HG03196 (cell line): ENCODE results near the gene ECEL1.
"Not testable (repeated sequence)": the region's sequence is repeated elsewhere in the genome, so short reads cannot be mapped to it uniquely, and the experiment has no call there.

Experiments
- ATAC-seq: cut with Tn5 transposase; IDR thresholded peaks from one replicate; pipeline ENCODE4 v1.9.1; 2021; ENCODE audit not compliant: unreplicated experiment

The ECEL1 gene

GRCh38 chr2:232460171-232460570, 27.5 kb downstream of the ECEL1 start:
- no peak for ATAC-seq

DNA sequence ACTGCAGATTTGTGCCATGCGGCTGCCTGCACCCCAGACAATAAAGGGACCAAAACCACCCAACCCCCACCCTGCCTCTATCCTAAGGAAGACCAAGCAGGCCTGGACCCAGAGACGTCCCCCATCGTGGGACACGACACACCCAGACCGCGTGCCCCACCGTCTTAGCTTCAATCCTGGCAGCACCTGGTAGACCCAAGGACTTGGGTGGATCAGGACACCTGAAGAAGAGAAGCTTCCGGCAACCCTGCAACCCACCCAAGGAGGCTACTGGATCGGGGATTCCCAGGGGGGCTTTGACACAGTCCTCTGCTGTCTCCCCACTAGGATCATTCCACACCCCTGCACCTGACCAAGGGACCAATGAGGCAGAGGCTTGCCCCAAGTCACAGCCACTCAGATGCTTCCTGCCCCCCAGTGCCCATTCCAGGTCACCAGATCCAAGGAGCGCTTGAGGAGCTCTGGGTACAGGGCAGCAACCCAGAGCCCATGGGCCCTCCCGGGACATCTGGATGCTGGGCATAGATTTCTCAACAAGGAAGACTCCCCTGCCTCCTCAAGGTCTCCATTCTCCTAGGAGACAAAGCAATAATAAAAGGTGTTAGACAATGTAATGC, 28.1 kb downstream of the ECEL1 start:
- no peak for ATAC-seq

DNA sequence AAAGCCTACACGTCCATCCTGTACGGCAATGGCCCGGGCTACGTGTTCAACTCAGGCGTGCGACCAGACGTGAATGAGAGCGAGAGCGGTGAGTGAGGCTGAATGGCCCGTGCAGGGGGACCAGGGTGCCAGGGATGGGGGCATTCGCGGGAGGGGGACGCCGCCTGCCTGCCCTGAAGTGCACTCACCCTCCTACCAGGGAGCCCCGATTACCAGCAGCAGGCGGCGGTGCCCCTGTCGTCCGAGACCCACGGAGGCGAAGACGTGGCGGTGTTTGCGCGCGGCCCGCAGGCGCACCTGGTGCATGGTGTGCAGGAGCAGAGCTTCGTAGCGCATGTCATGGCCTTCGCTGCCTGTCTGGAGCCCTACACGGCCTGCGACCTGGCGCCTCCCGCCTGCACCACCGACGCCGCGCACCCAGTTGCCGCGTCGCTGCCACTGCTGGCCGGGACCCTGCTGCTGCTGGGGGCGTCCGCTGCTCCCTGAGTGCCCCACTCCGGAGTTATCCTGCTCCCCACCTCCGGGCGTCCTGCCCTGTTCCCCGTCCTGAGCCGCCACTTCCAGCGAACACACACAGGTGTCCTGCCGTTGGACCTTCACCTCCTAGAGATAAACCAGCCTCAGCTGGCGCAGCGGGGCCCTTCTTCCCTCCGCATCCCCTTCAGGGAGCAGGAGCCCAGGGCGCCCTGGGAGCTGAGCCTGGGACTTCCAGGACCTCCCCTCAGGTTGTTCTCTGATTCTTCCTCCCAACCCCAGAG, 28.8 kb downstream of the ECEL1 start:
- ATAC-seq = no peak

DNA sequence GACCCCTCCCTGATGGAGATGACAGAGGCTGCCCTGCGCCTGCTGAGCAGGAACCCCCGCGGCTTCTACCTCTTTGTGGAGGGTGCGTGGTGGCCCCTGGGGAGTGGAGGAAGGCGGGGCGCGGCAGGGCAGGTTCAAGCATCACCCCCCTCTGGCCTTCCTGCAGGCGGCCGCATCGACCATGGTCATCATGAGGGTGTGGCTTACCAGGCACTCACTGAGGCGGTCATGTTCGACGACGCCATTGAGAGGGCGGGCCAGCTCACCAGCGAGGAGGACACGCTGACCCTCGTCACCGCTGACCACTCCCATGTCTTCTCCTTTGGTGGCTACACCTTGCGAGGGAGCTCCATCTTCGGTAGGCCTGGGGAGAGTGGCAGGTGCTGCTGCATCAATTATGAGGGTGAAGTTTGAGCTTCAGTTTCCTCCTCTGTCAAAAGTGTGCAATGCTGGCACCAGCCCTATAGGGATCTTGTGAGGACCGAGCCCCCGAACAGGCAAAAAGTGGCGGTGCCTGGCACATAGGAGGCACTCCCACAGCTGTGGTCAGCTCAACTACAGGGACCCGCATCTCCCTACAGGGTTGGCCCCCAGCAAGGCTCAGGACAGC, 29.5 kb downstream of the ECEL1 start:
- no peak for ATAC-seq

- ATAC-seq = no peak
These were observed 30.3 kb downstream of the ECEL1 start for GRCh38 chr2:232457121-232458011.

DNA sequence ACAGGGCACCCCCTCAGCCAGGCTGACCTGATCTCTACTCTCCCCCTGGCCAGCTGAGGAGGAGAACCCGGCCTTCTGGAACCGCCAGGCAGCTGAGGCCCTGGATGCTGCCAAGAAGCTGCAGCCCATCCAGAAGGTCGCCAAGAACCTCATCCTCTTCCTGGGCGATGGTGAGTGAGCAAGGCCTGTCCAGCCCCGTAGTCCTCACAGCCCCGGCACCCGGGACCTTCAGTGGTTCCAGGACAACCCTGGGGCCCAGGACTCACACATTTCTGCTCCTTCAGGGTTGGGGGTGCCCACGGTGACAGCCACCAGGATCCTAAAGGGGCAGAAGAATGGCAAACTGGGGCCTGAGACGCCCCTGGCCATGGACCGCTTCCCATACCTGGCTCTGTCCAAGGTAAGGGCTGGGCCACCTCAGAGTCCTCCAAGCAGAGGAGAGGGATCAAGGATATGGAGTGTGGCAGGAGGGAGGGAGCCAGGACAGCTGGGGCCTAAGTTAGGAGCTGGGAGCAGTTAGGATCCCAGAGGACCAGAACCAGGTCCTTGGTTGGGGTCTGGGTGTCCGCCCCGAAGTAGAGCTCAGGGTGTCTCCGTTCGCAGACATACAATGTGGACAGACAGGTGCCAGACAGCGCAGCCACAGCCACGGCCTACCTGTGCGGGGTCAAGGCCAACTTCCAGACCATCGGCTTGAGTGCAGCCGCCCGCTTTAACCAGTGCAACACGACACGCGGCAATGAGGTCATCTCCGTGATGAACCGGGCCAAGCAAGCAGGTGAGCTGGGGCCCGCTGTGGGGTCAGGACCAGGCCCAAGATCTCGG, 31.1 kb downstream of the ECEL1 start:
- no peak for ATAC-seq

DNA sequence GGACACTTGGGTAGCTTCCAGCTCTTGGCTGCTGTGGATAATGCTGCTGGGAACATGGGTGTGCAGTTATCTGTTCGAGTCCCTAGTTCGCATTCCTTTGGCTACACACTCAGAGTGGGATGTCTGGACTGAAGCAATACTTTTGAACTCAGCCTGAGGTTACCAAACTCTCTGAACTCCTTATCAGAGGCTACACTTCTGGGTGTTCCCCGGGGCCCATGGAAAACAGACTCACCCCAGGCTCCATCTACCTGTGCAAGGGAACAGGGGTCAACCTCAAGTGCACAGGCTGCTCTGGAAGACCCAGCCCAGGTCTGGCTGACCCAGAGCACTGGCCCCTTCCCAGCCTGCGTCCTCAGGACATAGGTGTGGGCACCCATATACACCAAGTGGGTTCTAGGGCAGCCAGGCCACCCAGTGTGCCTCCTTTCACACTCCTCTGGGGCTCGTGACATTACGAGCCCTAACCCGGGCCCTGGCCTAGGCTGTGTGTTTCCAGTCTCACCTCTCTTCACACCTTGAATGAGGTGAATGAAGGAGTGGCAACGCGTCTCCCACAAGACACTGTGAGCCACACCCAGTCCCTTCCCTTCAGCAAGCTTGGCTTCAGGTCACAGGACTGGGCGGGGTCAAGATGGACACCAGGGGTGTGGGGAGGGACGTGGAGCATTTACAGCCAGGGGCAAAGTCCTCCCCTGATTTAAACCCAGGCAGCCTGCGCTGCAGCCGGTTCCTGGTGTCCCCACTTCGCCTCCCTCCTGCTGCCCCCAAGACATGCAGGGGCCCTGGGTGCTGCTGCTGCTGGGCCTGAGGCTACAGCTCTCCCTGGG, 32.0 kb downstream of the ECEL1 start, which contains the start of gene ALPI:
ALPI (plus strand) TSS at position 728 of the 830 bp plus-strand sequence; CDS start at position 775, 47 bp downstream.
- ATAC-seq = no peak

DNA sequence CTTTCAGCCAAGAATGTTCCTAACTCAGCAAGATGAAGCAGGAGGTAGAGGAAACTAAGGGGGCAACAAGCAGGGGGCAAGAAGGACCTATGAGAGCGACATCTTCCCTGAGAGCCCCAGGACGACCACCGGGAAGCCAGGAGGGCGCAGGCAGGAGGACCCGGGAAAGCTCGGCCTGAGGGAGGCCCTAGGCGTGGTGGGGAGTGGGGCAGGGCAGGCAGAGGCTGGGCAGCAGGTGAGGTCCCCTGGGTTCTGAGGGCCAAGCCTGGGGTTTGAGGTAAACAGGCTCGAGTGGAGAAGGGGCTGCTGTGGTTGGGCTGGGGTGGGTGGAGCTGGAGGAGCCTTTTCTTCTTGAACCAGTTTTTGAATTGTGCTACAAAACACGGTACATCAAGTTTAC, 33.0 kb downstream of the ECEL1 start:
- no peak for ATAC-seq

DNA sequence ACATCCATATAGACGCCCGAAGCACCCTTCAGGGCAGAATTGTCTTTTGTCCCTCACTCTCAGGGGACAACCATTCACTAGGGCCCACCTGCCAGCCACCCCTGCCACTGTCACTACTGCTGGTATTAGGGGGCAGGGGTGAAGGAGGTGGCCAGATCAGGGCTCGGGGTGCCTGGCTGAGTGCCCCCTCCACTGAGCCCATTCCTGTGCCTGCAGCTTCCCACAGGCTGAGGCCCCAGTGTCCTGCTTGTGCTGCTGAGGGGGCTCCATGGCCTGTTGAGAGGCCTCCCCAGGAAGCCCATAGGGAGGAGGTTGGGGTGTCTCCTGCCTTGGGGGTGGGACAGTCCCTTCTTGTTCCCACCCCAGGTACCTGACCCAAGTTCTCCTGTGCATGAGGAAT, 36.0 kb downstream of the ECEL1 start:
- not testable (repeated sequence) for ATAC-seq

DNA sequence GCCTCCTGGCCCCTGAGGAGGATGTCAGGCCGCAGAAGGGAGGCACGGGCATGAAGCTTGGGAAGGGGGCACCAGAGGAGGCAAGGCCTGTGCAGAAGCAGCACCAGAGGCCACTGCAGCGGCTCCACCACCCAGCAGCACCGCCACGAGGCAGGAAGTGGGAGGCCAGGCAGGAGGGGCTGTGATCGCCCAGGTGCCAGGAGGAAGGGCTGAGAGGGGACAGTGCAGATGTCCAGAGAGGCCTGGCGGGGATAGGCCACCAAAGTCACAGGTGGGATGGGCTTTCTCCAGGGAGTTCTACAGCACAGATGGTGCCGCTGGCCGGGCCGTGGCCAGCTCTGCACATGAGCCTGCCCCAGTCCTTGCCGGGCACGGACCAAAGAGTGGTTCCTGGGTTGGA, 37.7 kb downstream of the ECEL1 start:
- no peak for ATAC-seq

DNA sequence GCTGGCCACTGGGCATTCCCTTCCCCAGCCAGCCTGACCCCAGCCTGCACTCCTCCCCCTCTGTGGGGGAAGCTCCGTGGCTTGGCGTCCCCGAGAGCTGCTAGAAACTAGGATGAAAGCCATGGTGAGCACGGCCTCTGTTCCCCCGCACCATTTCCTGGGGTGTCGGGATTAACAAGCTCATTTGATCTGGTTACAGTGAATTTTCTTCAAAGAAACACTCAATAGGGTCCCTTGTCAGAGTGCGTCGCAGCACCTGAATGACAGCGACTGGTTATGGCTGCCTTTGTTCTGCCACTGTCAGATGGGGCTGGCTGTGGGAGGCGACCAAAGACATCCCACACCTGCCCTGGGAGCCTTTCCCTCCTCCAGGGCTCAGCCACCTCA, 39.3 kb downstream of the ECEL1 start:
- ATAC-seq = no peak

DNA sequence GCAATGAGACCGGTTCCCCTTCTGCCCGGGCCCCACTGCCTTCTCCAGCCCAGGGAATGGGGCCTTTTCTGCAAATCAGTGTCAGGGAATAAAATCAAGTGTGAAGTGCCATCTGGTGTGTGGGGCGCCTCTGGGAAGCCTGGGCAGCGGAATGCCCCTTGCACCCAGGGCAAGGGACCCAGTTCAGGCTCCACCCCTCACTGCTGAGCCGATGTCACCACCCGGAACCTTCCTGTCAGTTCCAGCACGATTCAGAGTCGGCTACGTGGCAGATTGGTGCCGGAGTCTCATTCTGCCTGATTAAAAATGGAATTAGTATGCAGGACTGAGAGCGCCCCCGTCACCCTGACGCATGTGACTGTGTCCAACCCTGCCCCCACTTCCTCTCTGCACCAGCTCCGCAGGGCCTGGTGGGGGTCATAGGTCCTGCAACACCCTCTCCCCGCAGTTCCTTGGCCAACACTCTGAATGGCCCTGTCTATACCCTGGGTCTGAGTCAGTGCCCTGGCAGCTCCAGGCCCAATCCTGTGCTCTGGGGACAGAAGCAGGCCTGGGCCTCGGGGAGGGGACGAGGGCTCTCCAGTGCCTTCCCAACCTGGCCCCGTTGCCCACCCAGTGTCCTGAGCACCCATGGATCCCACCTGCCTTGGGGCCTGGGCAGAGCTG, 39.9 kb downstream of the ECEL1 start:
- ATAC-seq = no peak

DNA sequence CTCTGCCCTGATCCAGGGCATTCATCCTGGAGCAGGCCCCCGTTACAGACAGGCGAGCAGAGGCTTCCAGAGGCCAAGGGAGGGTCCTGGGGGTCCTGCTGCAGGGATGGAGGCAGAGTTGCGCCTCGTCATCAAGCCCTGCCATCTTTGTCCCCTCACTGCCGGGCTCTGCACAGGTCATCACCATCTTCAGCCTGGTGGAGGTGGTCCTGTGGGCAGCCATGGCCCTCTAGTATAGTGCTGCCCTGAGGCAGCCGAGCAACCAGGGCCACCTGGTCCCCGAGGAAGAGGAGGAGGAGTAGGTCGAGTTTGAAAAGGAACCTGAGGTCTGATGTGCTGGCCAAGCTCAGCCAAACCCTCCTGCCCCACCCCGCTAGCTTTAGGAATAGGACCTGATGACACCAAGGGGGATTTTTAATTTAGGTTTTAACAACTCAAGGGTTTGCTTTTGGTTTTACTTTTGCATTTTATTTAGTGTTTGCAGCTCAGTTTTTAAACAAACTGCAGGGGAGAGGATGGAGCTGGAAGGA, 40.5 kb downstream of the ECEL1 start:
- ATAC-seq = no peak

- ATAC-seq = not testable (repeated sequence)
These were observed 41.3 kb downstream of the ECEL1 start for GRCh38 chr2:232446266-232446777.

GRCh38 chr2:232445149-232445885, 42.3 kb downstream of the ECEL1 start:
- not testable (repeated sequence) for ATAC-seq

GRCh38 chr2:232444409-232445148, 43.1 kb downstream of the ECEL1 start:
- no peak for ATAC-seq
